Activated CD4-positive, alpha-beta memory T cell treated with anti-CD3 and anti-CD28 coated beads, Interleukin-2, amount 10 ng/mL, durations not matched to agents 7 days and 5 days (primary cell): ENCODE data around the gene PLD4. TPM values are rescaled to one million over a fixed set of nuclear protein-coding genes. Genes with fewer than 3 reads are reported as not detected.
"Not testable (repeated sequence)": the region's sequence is repeated elsewhere in the genome, so short reads cannot be mapped to it uniquely, and the experiment has no call there.

ENCODE experiments used
- CTCF ChIA-PET: fragments of 350-600 bp; sonication (Branson Sonifier 250); formaldehyde crosslinking; loops from one replicate; lab custom pipeline; 2021; ENCODE audit warnings: antibody characterized with exemption, inconsistent platforms; lab: Charles Lee
- POLR2A ChIA-PET: fragments of 350-600 bp; sonication (Branson Sonifier 250); formaldehyde crosslinking; loops from one replicate; lab custom pipeline; 2021; ENCODE audit warnings: antibody characterized with exemption; lab: Charles Lee
- DNase-seq: peaks from one replicate; pipeline ENCODE4 v3.0.0-alpha.2; 2020
- H3K27ac Mint-ChIP-seq: one replicate; pipeline ENCODE4 v1.8.0; 2021; ENCODE audit warnings: mild to moderate bottlenecking, mixed read lengths
- H3K27me3 Mint-ChIP-seq: one replicate; pipeline ENCODE4 v1.8.0; 2021; ENCODE audit warnings: mixed read lengths
- H3K36me3 Mint-ChIP-seq: one replicate; pipeline ENCODE4 v1.8.0; 2021; ENCODE audit warnings: low read depth, mixed read lengths
- H3K4me1 Mint-ChIP-seq: one replicate; pipeline ENCODE4 v1.8.0; 2021; ENCODE audit warnings: mixed read lengths
- H3K4me3 Mint-ChIP-seq: one replicate; pipeline ENCODE4 v1.8.0; 2021; ENCODE audit warnings: mild to moderate bottlenecking, mixed read lengths
- H3K9me3 Mint-ChIP-seq: one replicate; pipeline ENCODE4 v1.8.0; 2021; ENCODE audit warnings: mixed read lengths
- total RNA-seq, 2 experiments: library from RNA; stranded (reverse); gene quantifications; one replicate each; pipeline ENCODE4 v1.2.3, GENCODE V29; 2021

The PLD4 gene
- total RNA-seq, 2 experiments from 2014 or later = not detected

GRCh38 chr14:104899781-104900180 is 24.9 kb upstream of the PLD4 start:
- peaks cover 6% of the 10 kb centered on the region for H3K4me1 Mint-ChIP-seq
- H3K27me3 Mint-ChIP-seq = peaks cover 23% of the 10 kb centered on the region
- no peaks in the 10 kb centered on the region for H3K9me3 Mint-ChIP-seq
- DNase-seq = no peak
- no peak overlapping the region for H3K27ac Mint-ChIP-seq
- CTCF ChIA-PET = interaction anchor here (0.8 to 1.2 kb wide), 2 partner anchors 17 to 146 kb away, joined by 3 read pairs; no protein-coding TSS in a partner anchor
- no peaks in the 10 kb centered on the region for H3K36me3 Mint-ChIP-seq
- H3K4me3 Mint-ChIP-seq = no peak overlapping the region
- POLR2A ChIA-PET = no interaction called here

GRCh38 chr14:104900639-104901512 is 23.8 kb upstream of the PLD4 start:
- Mint-ChIP-seq H3K27ac (no peak overlapping the region), H3K4me1 (peaks cover 7% of the 10 kb centered on the region), H3K9me3 (no peaks in the 10 kb centered on the region), H3K27me3 (peaks cover 25% of the 10 kb centered on the region), H3K36me3 (no peaks in the 10 kb centered on the region), H3K4me3 (no peak overlapping the region)
- no peak for DNase-seq
- POLR2A ChIA-PET = no interaction called here
- CTCF ChIA-PET = no interaction called here

GRCh38 chr14:104903990-104904389 is 20.7 kb upstream of the PLD4 start:
- ChIA-PET CTCF (no interaction called here), POLR2A (no interaction called here)
- H3K36me3 Mint-ChIP-seq = no peaks in the 10 kb centered on the region
- H3K4me1 Mint-ChIP-seq = peaks cover 7% of the 10 kb centered on the region
- no peaks in the 10 kb centered on the region for H3K9me3 Mint-ChIP-seq
- H3K27ac Mint-ChIP-seq = no peak overlapping the region
- no peak for DNase-seq
- peaks cover 33% of the 10 kb centered on the region for H3K27me3 Mint-ChIP-seq
- H3K4me3 Mint-ChIP-seq = no peak overlapping the region

- H3K4me3 Mint-ChIP-seq, H3K36me3 Mint-ChIP-seq, H3K4me1 Mint-ChIP-seq, DNase-seq, H3K27ac Mint-ChIP-seq, POLR2A ChIA-PET, H3K9me3 Mint-ChIP-seq: not testable (repeated sequence)
- H3K27me3 Mint-ChIP-seq = peaks cover 35% of the 10 kb centered on the region
- CTCF ChIA-PET = interaction anchor here (0.9 kb wide), 1 partner anchor 141 kb away, joined by 3 read pairs; no protein-coding TSS in a partner anchor
These were observed 19.8 kb upstream of the PLD4 start for GRCh38 chr14:104904650-104905578.

- peaks cover 39% of the 10 kb centered on the region for H3K27me3 Mint-ChIP-seq
- H3K36me3 Mint-ChIP-seq, H3K4me1 Mint-ChIP-seq, DNase-seq, H3K27ac Mint-ChIP-seq, H3K4me3 Mint-ChIP-seq, POLR2A ChIA-PET, H3K9me3 Mint-ChIP-seq: not testable (repeated sequence)
- CTCF ChIA-PET = interaction anchor here (0.9 kb wide), 1 partner anchor 141 kb away, joined by 3 read pairs; no protein-coding TSS in a partner anchor
These were observed 19.1 kb upstream of the PLD4 start for GRCh38 chr14:104905579-104905933.

GRCh38 chr14:104908303-104908702 is 16.4 kb upstream of the PLD4 start:
- no peak for DNase-seq
- no peak overlapping the region for H3K4me3 Mint-ChIP-seq
- H3K4me1 Mint-ChIP-seq = peaks cover 2% of the 10 kb centered on the region
- H3K9me3 Mint-ChIP-seq = peaks cover 8% of the 10 kb centered on the region
- H3K27ac Mint-ChIP-seq = no peak overlapping the region
- peaks cover 2% of the 10 kb centered on the region for H3K36me3 Mint-ChIP-seq
- CTCF ChIA-PET = no interaction called here
- peaks cover 36% of the 10 kb centered on the region for H3K27me3 Mint-ChIP-seq
- POLR2A ChIA-PET = no interaction called here

- POLR2A ChIA-PET = no interaction called here
- Mint-ChIP-seq H3K4me1 (no peaks in the 10 kb centered on the region), H3K4me3 (no peak overlapping the region), H3K36me3 (peaks cover 2% of the 10 kb centered on the region), H3K27ac (no peak overlapping the region), H3K9me3 (peaks cover 8% of the 10 kb centered on the region), H3K27me3 (peaks cover 30% of the 10 kb centered on the region)
- CTCF ChIA-PET = no interaction called here
- DNase-seq = no peak
These were observed 12.6 kb upstream of the PLD4 start for GRCh38 chr14:104912053-104912452.

- H3K9me3 Mint-ChIP-seq = peaks cover 8% of the 10 kb centered on the region
- H3K36me3 Mint-ChIP-seq = peaks cover 2% of the 10 kb centered on the region
- ChIA-PET POLR2A (no interaction called here), CTCF (no interaction called here)
- peaks cover 21% of the 10 kb centered on the region for H3K27me3 Mint-ChIP-seq
- H3K4me1 Mint-ChIP-seq = no peaks in the 10 kb centered on the region
- H3K4me3 Mint-ChIP-seq = no peak overlapping the region
- no peak for DNase-seq
- H3K27ac Mint-ChIP-seq = no peak overlapping the region
These were observed 11.2 kb upstream of the PLD4 start for GRCh38 chr14:104913435-104913834.

- no peak overlapping the region for H3K4me3 Mint-ChIP-seq
- CTCF ChIA-PET = interaction anchor here (1.5 kb wide), 1 partner anchor 18 kb away, joined by 3 read pairs; no protein-coding TSS in a partner anchor
These were observed 7.6 kb upstream of the PLD4 start for GRCh38 chr14:104917116-104917515.

GRCh38 chr14:104917993-104918392 is 6.7 kb upstream of the PLD4 start:
- ChIA-PET POLR2A (no interaction called here), CTCF (interaction anchor here (1.5 kb wide), 1 partner anchor 18 kb away, joined by 3 read pairs; no protein-coding TSS in a partner anchor)
- Mint-ChIP-seq H3K27ac (no peak overlapping the region), H3K4me1 (no peaks in the 10 kb centered on the region), H3K27me3 (peaks cover 16% of the 10 kb centered on the region), H3K4me3 (no peak overlapping the region), H3K36me3 (no peaks in the 10 kb centered on the region), H3K9me3 (no peaks in the 10 kb centered on the region)
- no peak for DNase-seq

More at GRCh38 chr14:104917116-104917515, 7.6 kb upstream of the PLD4 start:
- DNase-seq = no peak
- H3K27ac Mint-ChIP-seq = no peak overlapping the region
- H3K36me3 Mint-ChIP-seq = peaks cover under 1% of the 10 kb centered on the region
- POLR2A ChIA-PET = no interaction called here
- H3K27me3 Mint-ChIP-seq = peaks cover 16% of the 10 kb centered on the region
- H3K9me3 Mint-ChIP-seq = peaks cover under 1% of the 10 kb centered on the region
- H3K4me1 Mint-ChIP-seq = no peaks in the 10 kb centered on the region

GRCh38 chr14:104919152-104919992 is 5.3 kb upstream of the PLD4 start:
- DNase-seq, H3K36me3 Mint-ChIP-seq, POLR2A ChIA-PET, H3K9me3 Mint-ChIP-seq, H3K4me3 Mint-ChIP-seq, CTCF ChIA-PET, H3K27ac Mint-ChIP-seq, H3K4me1 Mint-ChIP-seq: not testable (repeated sequence)
- H3K27me3 Mint-ChIP-seq = peaks cover 16% of the 10 kb centered on the region

- H3K4me3 Mint-ChIP-seq = no peak overlapping the region
- H3K27me3 Mint-ChIP-seq = peaks cover 12% of the 10 kb centered on the region
- no peaks in the 10 kb centered on the region for H3K4me1 Mint-ChIP-seq
- no peak overlapping the region for H3K27ac Mint-ChIP-seq
- DNase-seq = no peak
- H3K36me3 Mint-ChIP-seq = no peaks in the 10 kb centered on the region
- ChIA-PET CTCF (no interaction called here), POLR2A (no interaction called here)
- H3K9me3 Mint-ChIP-seq = peaks cover 3% of the 10 kb centered on the region
These were observed 4.7 kb upstream of the PLD4 start for GRCh38 chr14:104919993-104920315.
